DMS153 (cell line): ENCODE data around the gene TMEM170B.

Source experiments
- DNase-seq: peaks from one replicate; lab custom pipeline; 2025; lab: John Stamatoyannopoulos, UW

The TMEM170B gene

GRCh38 chr6:11537229-11538051 lies at the start of gene TMEM170B:
TSS of gene TMEM170B (plus strand) at chr6:11537749. CDS start at chr6:11538278, 529 bp downstream.
- peak; percentile 86 for DNase-seq

GRCh38 chr6:11490996-11491395 lies 46.6 kb upstream of the TMEM170B start:
- no peak for DNase-seq

GRCh38 chr6:11491596-11492463 lies 45.7 kb upstream of the TMEM170B start:
- DNase-seq: no peak

- no peak for DNase-seq
These were observed 44.9 kb upstream of the TMEM170B start for GRCh38 chr6:11492464-11493290.

- no peak for DNase-seq
These were observed 43.6 kb upstream of the TMEM170B start for GRCh38 chr6:11493974-11494373.

- DNase-seq: no peak
These were observed 42.6 kb upstream of the TMEM170B start for GRCh38 chr6:11494786-11495564.

GRCh38 chr6:11495565-11496145 lies 41.9 kb upstream of the TMEM170B start:
- no peak for DNase-seq

GRCh38 chr6:11496152-11497060 lies 41.1 kb upstream of the TMEM170B start:
- DNase-seq: peak; percentile 4

GRCh38 chr6:11497107-11497506 lies 40.4 kb upstream of the TMEM170B start:
- no peak for DNase-seq

GRCh38 chr6:11497881-11498280 lies 39.7 kb upstream of the TMEM170B start:
- DNase-seq: no peak

GRCh38 chr6:11500008-11500407 lies 37.5 kb upstream of the TMEM170B start:
- DNase-seq: no peak

- DNase-seq: no peak
These were observed 28.1 kb upstream of the TMEM170B start for GRCh38 chr6:11509471-11509870.

GRCh38 chr6:11514672-11515071 lies 22.9 kb upstream of the TMEM170B start:
- no peak for DNase-seq

- DNase-seq: no peak
These were observed 21.8 kb upstream of the TMEM170B start for GRCh38 chr6:11515763-11516162.

- no peak for DNase-seq
These were observed 14.5 kb upstream of the TMEM170B start for GRCh38 chr6:11522812-11523605.

- no peak for DNase-seq
These were observed 11.9 kb upstream of the TMEM170B start for GRCh38 chr6:11525468-11526155.

- no peak for DNase-seq
These were observed 11.4 kb upstream of the TMEM170B start for GRCh38 chr6:11526156-11526505.

GRCh38 chr6:11527274-11527870 lies 10.2 kb upstream of the TMEM170B start:
- DNase-seq: no peak
